HepG2 (cell line): Measurements from ENCODE around the gene CENPL. TPM values are rescaled to one million over a fixed set of nuclear protein-coding genes. Genes with fewer than 3 reads are reported as not detected.

Experiments
- ARID5B ChIP-seq: IDR thresholded peaks from 2 replicates; pipeline ENCODE4 v1.4.0; 2020; ENCODE audit warnings: mild to moderate bottlenecking, missing genetic modification reagents
- ATF1 ChIP-seq: IDR thresholded peaks from 2 replicates; pipeline ENCODE4 v1.6.1; 2016; ENCODE audit warnings: mild to moderate bottlenecking, control low read depth
- MLLT10 ChIP-seq: sonication (generic); formaldehyde crosslinking; IDR thresholded peaks from 2 replicates; pipeline ENCODE4 v1.4.0; 2020; ENCODE audit warnings: missing genetic modification reagents
- SIX4 ChIP-seq: sonication (generic); formaldehyde crosslinking; IDR thresholded peaks from 2 replicates; pipeline ENCODE4 v1.4.0; 2020; ENCODE audit warnings: missing genetic modification reagents
- ZFP37 ChIP-seq: sonication (generic); formaldehyde crosslinking; IDR thresholded peaks from 2 replicates; pipeline ENCODE4 v1.4.0; 2020; ENCODE audit warnings: missing genetic modification reagents, borderline replicate concordance
- ZNF547 ChIP-seq: sonication (generic); formaldehyde crosslinking; IDR thresholded peaks from 2 replicates; pipeline ENCODE4 v1.5.1; 2020; ENCODE audit warnings: mild to moderate bottlenecking, missing genetic modification reagents
- ZSCAN29 ChIP-seq: sonication (generic); formaldehyde crosslinking; conservative IDR thresholded peaks from 2 replicates; pipeline ENCODE4 v1.4.0; 2020; ENCODE audit warnings: mild to moderate bottlenecking, missing genetic modification reagents
- polyA plus RNA-seq, 8 experiments: library from polyadenylated mRNA; depleted of rRNA in 3 of 8; stranded (reverse) in 7 of 8; unstranded in 1 of 8; fragments of >200 nt; fragmentation: Illumina TruSeq in 4 of 8; extraction: Trizol in 4 of 8; gene quantifications; 2 replicates each; pipeline versions ENCODE4 v1.2.1 to v1.2.3, GENCODE V29; 2011 to 2016; ENCODE audit warnings: low read depth in 4 of 8, missing spikeins in 1 of 8, mixed read lengths in 1 of 8; ENCODE audit not compliant: insufficient read depth in 1 of 8
- total RNA-seq, 5 experiments: library from RNA; depleted of rRNA; stranded (reverse); fragments of >200 nt; fragmentation: Illumina TruSeq; extraction: Trizol; gene quantifications; 2 replicates each; pipeline ENCODE4 v1.2.3, GENCODE V29; 2016; ENCODE audit warnings: low read depth in 1 of 5
- TF ChIP-seq, protein P1 (sequence below): sonication (generic); formaldehyde crosslinking; IDR thresholded peaks from 2 replicates; pipeline ENCODE4 v1.4.0; 2020; ENCODE audit warnings: missing genetic modification reagents, borderline replicate concordance
- TF ChIP-seq, protein P2 (sequence below): sonication (generic); formaldehyde crosslinking; IDR thresholded peaks from 2 replicates; pipeline ENCODE4 v1.4.0; 2020; ENCODE audit warnings: mild to moderate bottlenecking, missing genetic modification reagents
- TF ChIP-seq, protein P3 (sequence below): sonication (generic); formaldehyde crosslinking; IDR thresholded peaks from 2 replicates; pipeline ENCODE4 v1.4.0; 2020; ENCODE audit warnings: missing genetic modification reagents

Gene CENPL
- total and polyA plus RNA-seq, 2 of the 13 experiments (the other 11 are each of a cell fraction or from before 2014, with no cell fraction given): 4.4 to 14.2 TPM

DNA sequence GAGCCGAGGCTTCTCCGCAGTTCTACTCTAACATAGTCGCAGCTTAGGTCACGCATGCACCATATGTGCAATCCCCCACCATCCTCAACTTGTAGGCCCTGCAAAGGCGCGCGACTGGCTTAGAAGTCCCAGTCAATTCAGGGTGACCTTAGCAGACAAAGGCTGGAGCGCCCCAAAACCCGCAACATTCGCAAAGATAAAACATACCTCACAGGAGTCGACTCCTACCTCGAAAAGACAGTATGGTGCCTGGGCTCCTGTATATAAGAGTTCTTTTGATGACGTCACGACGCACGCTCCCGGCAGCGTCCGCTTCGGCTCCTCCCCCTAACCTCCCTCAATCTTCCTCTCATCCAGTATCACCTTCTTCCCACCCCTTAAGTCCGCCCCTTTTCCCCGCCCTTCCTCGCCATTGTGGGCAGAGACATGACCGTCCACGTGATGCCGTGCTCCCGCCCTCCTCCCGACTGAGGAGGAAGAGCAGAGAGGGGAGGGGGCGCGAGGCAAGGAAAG lies 43.1 kb upstream of the CENPL start, which contains the start of gene GAS5 (continued):
- TF ChIP-seq, protein P1, sequence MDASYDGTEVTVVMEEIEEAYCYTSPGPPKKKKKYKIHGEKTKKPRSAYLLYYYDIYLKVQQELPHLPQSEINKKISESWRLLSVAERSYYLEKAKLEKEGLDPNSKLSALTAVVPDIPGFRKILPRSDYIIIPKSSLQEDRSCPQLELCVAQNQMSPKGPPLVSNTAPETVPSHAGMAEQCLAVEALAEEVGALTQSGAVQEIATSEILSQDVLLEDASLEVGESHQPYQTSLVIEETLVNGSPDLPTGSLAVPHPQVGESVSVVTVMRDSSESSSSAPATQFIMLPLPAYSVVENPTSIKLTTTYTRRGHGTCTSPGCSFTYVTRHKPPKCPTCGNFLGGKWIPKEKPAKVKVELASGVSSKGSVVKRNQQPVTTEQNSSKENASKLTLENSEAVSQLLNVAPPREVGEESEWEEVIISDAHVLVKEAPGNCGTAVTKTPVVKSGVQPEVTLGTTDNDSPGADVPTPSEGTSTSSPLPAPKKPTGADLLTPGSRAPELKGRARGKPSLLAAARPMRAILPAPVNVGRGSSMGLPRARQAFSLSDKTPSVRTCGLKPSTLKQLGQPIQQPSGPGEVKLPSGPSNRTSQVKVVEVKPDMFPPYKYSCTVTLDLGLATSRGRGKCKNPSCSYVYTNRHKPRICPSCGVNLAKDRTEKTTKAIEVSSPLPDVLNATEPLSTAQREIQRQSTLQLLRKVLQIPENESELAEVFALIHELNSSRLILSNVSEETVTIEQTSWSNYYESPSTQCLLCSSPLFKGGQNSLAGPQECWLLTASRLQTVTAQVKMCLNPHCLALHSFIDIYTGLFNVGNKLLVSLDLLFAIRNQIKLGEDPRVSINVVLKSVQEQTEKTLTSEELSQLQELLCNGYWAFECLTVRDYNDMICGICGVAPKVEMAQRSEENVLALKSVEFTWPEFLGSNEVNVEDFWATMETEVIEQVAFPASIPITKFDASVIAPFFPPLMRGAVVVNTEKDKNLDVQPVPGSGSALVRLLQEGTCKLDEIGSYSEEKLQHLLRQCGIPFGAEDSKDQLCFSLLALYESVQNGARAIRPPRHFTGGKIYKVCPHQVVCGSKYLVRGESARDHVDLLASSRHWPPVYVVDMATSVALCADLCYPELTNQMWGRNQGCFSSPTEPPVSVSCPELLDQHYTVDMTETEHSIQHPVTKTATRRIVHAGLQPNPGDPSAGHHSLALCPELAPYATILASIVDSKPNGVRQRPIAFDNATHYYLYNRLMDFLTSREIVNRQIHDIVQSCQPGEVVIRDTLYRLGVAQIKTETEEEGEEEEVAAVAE (CRISPR knock-in tag): peak; percentile 61; the same call in 1 of the 2 replicates
- TF ChIP-seq ZNF547 (no peak), ZSCAN29 (CRISPR knock-in tag) (peak; percentile 47; the same call in 1 of the 2 replicates), ATF1 (CRISPR knock-in tag) (peak; percentile 94), MLLT10 (CRISPR knock-in tag) (peak; percentile 48; the same call in 1 of the 2 replicates), ARID5B (no peak), SIX4 (CRISPR knock-in tag) (0 out of 2 replicates have a peak, but pooled peaks have one; percentile 31), ZFP37 (CRISPR knock-in tag) (0 out of 2 replicates have a peak, but pooled peaks have one; percentile 41)
- TF ChIP-seq, protein P2, sequence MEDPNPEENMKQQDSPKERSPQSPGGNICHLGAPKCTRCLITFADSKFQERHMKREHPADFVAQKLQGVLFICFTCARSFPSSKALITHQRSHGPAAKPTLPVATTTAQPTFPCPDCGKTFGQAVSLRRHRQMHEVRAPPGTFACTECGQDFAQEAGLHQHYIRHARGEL (CRISPR knock-in tag): no peak
- TF ChIP-seq, protein P3, sequence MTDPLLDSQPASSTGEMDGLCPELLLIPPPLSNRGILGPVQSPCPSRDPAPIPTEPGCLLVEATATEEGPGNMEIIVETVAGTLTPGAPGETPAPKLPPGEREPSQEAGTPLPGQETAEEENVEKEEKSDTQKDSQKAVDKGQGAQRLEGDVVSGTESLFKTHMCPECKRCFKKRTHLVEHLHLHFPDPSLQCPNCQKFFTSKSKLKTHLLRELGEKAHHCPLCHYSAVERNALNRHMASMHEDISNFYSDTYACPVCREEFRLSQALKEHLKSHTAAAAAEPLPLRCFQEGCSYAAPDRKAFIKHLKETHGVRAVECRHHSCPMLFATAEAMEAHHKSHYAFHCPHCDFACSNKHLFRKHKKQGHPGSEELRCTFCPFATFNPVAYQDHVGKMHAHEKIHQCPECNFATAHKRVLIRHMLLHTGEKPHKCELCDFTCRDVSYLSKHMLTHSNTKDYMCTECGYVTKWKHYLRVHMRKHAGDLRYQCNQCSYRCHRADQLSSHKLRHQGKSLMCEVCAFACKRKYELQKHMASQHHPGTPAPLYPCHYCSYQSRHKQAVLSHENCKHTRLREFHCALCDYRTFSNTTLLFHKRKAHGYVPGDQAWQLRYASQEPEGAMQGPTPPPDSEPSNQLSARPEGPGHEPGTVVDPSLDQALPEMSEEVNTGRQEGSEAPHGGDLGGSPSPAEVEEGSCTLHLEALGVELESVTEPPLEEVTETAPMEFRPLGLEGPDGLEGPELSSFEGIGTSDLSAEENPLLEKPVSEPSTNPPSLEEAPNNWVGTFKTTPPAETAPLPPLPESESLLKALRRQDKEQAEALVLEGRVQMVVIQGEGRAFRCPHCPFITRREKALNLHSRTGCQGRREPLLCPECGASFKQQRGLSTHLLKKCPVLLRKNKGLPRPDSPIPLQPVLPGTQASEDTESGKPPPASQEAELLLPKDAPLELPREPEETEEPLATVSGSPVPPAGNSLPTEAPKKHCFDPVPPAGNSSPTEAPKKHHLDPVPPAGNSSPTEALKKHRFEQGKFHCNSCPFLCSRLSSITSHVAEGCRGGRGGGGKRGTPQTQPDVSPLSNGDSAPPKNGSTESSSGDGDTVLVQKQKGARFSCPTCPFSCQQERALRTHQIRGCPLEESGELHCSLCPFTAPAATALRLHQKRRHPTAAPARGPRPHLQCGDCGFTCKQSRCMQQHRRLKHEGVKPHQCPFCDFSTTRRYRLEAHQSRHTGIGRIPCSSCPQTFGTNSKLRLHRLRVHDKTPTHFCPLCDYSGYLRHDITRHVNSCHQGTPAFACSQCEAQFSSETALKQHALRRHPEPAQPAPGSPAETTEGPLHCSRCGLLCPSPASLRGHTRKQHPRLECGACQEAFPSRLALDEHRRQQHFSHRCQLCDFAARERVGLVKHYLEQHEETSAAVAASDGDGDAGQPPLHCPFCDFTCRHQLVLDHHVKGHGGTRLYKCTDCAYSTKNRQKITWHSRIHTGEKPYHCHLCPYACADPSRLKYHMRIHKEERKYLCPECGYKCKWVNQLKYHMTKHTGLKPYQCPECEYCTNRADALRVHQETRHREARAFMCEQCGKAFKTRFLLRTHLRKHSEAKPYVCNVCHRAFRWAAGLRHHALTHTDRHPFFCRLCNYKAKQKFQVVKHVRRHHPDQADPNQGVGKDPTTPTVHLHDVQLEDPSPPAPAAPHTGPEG: 0 out of 2 replicates have a peak, but pooled peaks have one; percentile 24
